ENCODE data around the gene ZNF316. TPM values are rescaled to one million over a fixed set of nuclear protein-coding genes. Genes with fewer than 3 reads are reported as not detected.

The ZNF316 gene
- polyA plus RNA-seq, 1 of the 3 experiments (the other 2 are of a cell fraction), result 18.6 TPM

DNA sequence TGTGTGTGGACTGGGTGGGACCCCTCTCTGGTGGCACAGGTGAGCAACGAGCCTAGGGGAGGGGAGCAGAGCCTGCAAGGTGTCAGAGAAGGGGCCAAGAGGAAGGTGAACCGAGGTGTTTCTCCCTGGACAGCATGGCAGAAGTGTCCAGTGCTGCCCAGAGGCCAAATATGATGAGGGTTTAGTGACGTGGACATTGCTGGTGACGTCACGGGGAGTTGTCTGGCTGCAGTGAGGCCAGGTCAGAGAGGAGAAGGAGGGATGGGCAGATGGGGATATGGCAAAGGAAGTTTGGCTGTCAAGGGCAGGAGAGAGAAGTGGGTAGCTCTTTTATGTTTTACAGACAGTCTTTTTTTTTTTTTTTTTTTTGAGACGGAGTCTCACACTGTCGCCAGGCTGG lies 24.3 kb upstream of the ZNF316 start:
- 79% methylated on average over 7 of the region's 7 CpGs for WGBS (ENCODE audit: low lambda C conversion rate)

DNA sequence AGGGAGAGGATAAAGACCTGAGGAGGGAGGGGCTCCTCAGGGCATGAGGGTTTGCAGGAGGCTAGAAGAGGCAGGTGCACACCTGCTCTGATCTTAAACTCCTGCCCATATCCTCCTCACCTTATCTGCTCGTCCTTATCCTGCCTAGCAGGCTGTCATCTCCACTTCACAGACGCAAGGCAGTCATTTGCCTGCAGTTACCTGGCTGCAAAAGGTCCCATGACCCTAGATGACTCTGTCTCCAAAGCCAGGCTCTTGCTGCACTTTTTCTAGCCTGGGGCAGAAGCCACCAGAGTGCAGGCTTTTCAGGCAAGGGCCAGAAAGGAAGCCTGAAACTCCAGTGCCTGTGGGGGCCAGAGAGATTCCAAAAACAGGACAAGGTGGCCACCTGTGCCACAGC lies 23.4 kb upstream of the ZNF316 start:
- Histone ChIP-seq H3K9ac (no peak overlapping the region), H3F3A (replicated peaks; ENCODE audit: insufficient read depth) (peaks cover 4% of the 10 kb centered on the region), H3K79me2 (ENCODE audit: insufficient read depth) (no peaks in the 10 kb centered on the region), H3K27me3 (ENCODE audit: insufficient read depth) (no peaks in the 10 kb centered on the region), H3K4me1 (ENCODE audit: control insufficient read depth in 1 of 2, insufficient read depth in 2 of 2, low read depth in 1 of 2, low read length in 1 of 2) (peaks cover 0 to 13% of the 10 kb centered on the region in 2 experiments; a peak in 2 of 4 replicates), H4K20me1 (ENCODE audit: insufficient read depth) (no peaks in the 10 kb centered on the region), H3K4me3 (ENCODE audit: low read depth in 2 of 2, low read length in 1 of 2) (no peak overlapping the region), H3K27ac (ENCODE audit: low read depth in 2 of 2, low read length in 1 of 2) (no peak overlapping the region), H3K9me3 (no peaks in the 10 kb centered on the region), H2AFZ (ENCODE audit: low read depth) (no peak overlapping the region), H3K9me2 (no peaks in the 10 kb centered on the region), H3K4me2 (no peak overlapping the region), H3K36me3 (replicated peaks in 1 of 2; ENCODE audit: control insufficient read depth in 1 of 2, insufficient read depth in 2 of 2, low read length in 1 of 2) (no peaks in the 10 kb centered on the region)
- WGBS (ENCODE audit: low lambda C conversion rate), result 38% methylated on average over 2 of the region's 2 CpGs
- CTCF ChIA-PET, result no interaction called here
- DNase-seq, result no peak
- TF ChIP-seq TEAD4 (IDR thresholded peaks at IDR 0.05; ENCODE audit: borderline replicate concordance, insufficient read depth), result no peak
- TF ChIP-seq GATA2 (CRISPR knock-in tag; IDR thresholded peaks at IDR 0.05), result no peak
- TF ChIP-seq, protein P1, sequence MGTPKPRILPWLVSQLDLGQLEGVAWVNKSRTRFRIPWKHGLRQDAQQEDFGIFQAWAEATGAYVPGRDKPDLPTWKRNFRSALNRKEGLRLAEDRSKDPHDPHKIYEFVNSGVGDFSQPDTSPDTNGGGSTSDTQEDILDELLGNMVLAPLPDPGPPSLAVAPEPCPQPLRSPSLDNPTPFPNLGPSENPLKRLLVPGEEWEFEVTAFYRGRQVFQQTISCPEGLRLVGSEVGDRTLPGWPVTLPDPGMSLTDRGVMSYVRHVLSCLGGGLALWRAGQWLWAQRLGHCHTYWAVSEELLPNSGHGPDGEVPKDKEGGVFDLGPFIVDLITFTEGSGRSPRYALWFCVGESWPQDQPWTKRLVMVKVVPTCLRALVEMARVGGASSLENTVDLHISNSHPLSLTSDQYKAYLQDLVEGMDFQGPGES (IDR thresholded peaks at IDR 0.05; ENCODE audit: low read depth, low read length), result no peak
- TF ChIP-seq, protein P2, sequence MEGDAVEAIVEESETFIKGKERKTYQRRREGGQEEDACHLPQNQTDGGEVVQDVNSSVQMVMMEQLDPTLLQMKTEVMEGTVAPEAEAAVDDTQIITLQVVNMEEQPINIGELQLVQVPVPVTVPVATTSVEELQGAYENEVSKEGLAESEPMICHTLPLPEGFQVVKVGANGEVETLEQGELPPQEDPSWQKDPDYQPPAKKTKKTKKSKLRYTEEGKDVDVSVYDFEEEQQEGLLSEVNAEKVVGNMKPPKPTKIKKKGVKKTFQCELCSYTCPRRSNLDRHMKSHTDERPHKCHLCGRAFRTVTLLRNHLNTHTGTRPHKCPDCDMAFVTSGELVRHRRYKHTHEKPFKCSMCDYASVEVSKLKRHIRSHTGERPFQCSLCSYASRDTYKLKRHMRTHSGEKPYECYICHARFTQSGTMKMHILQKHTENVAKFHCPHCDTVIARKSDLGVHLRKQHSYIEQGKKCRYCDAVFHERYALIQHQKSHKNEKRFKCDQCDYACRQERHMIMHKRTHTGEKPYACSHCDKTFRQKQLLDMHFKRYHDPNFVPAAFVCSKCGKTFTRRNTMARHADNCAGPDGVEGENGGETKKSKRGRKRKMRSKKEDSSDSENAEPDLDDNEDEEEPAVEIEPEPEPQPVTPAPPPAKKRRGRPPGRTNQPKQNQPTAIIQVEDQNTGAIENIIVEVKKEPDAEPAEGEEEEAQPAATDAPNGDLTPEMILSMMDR (IDR thresholded peaks at IDR 0.05), result no peak
- TF ChIP-seq TCF12 (IDR thresholded peaks at IDR 0.05), result no peak
- no peak for TF ChIP-seq RCOR1 (IDR thresholded peaks at IDR 0.05; ENCODE audit: low read length)
- POLR2A ChIA-PET, result no interaction called here

More for the DNA sequence above, 24.3 kb upstream of the ZNF316 start:
- peaks cover 0 to 13% of the 10 kb centered on the region in 2 experiments; a peak in 2 of 4 replicates for H3K4me1 ChIP-seq (ENCODE audit: control insufficient read depth in 1 of 2, insufficient read depth in 2 of 2, low read depth in 1 of 2, low read length in 1 of 2)
- no peak overlapping the region for H3K4me3 ChIP-seq (ENCODE audit: low read depth in 2 of 2, low read length in 1 of 2)
- H3K79me2 ChIP-seq (ENCODE audit: insufficient read depth), result no peaks in the 10 kb centered on the region
- no peaks in the 10 kb centered on the region for H4K20me1 ChIP-seq (ENCODE audit: insufficient read depth)
- POLR2A ChIA-PET, result no interaction called here
- CTCF ChIA-PET, result no interaction called here
- no peak overlapping the region for H3K4me2 ChIP-seq
- H3K9me3 ChIP-seq, result no peaks in the 10 kb centered on the region
- no peaks in the 10 kb centered on the region for H3K27me3 ChIP-seq (ENCODE audit: insufficient read depth)
- no peaks in the 10 kb centered on the region for H3K9me2 ChIP-seq
- no peak overlapping the region for H3K9ac ChIP-seq
- DNase-seq, result no peak
- H3F3A ChIP-seq (replicated peaks; ENCODE audit: insufficient read depth), result peaks cover 4% of the 10 kb centered on the region
- no peak overlapping the region for H2AFZ ChIP-seq (ENCODE audit: low read depth)
- TF ChIP-seq FOSL2 (IDR thresholded peaks at IDR 0.05; ENCODE audit: borderline replicate concordance, low read depth) (no peak), MEF2A (IDR thresholded peaks at IDR 0.05; ENCODE audit: borderline replicate concordance, low read depth) (no peak), POLR2AphosphoS5 (IDR thresholded peaks at IDR 0.05; ENCODE audit: low read depth, low read length) (no peak), YY1 (IDR thresholded peaks at IDR 0.05; ENCODE audit: low read depth) (no peak), RAD21 (IDR thresholded peaks at IDR 0.05; ENCODE audit: low read length) (no peak), GATA2 (CRISPR knock-in tag; IDR thresholded peaks at IDR 0.05) (no peak), RXRA (IDR thresholded peaks at IDR 0.05; ENCODE audit: borderline replicate concordance, low read depth) (no peak), ELF1 (IDR thresholded peaks at IDR 0.05) (no peak), GABPA (IDR thresholded peaks at IDR 0.05; ENCODE audit: low read depth) (no peak), JUND (IDR thresholded peaks at IDR 0.05) (no peak), NRF1 (IDR thresholded peaks at IDR 0.05; ENCODE audit: low read depth, low read length) (no peak), NFIC (IDR thresholded peaks at IDR 0.05; ENCODE audit: borderline replicate concordance) (no peak)
- TF ChIP-seq, protein P3, sequence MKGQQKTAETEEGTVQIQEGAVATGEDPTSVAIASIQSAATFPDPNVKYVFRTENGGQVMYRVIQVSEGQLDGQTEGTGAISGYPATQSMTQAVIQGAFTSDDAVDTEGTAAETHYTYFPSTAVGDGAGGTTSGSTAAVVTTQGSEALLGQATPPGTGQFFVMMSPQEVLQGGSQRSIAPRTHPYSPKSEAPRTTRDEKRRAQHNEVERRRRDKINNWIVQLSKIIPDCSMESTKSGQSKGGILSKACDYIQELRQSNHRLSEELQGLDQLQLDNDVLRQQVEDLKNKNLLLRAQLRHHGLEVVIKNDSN (IDR thresholded peaks at IDR 0.05; ENCODE audit: borderline replicate concordance, low read depth), result no peak
- TF ChIP-seq, protein P1 (IDR thresholded peaks at IDR 0.05; ENCODE audit: low read depth, low read length), result no peak
- H3K27ac ChIP-seq (ENCODE audit: low read depth in 2 of 2, low read length in 1 of 2), result no peak overlapping the region
- peaks cover 0 to 6% of the 10 kb centered on the region in 2 experiments for H3K36me3 ChIP-seq (replicated peaks in 1 of 2; ENCODE audit: control insufficient read depth in 1 of 2, insufficient read depth in 2 of 2, low read length in 1 of 2)
